Limb (tissue), 2 donors: Measurements from ENCODE around the gene SPIN2A.
A peak's percentile ranks its signal among the peaks of the same experiment; 100 is the strongest.
"Not testable (repeated sequence)": the region's sequence is repeated elsewhere in the genome, so short reads cannot be mapped to it uniquely, and the experiment has no call there.

Source experiments
- DNase-seq, 2 donors: peaks; one replicate each; pipeline ENCODE4 v3.0.0-alpha.2; 2016; ENCODE audit errors: extremely low spot score in 2 of 2

Gene SPIN2A

GRCh38 chrX:57137073-57137472 is at the start of gene SPIN2A:
TSS of gene SPIN2A (minus strand) at chrX:57137397. CDS start at chrX:57136597, 800 bp downstream.
- peak in 1 of 2 donors; percentile 41 for DNase-seq

- no peak for DNase-seq
Observed at GRCh38 chrX:57178605-57179004, 41.4 kb upstream of the SPIN2A start.

GRCh38 chrX:57177070-57177469 is 39.9 kb upstream of the SPIN2A start:
- no peak for DNase-seq

GRCh38 chrX:57172544-57172943 is 35.3 kb upstream of the SPIN2A start:
- no peak for DNase-seq

- DNase-seq = peak in 1 of 2 donors; percentile 24
Observed at GRCh38 chrX:57156397-57157049, 19.3 kb upstream of the SPIN2A start.

- no peak for DNase-seq
Observed at GRCh38 chrX:57155171-57155570, 18.0 kb upstream of the SPIN2A start.

- DNase-seq = not testable (repeated sequence)
Observed at GRCh38 chrX:57152222-57152621, 15.0 kb upstream of the SPIN2A start.

- no peak for DNase-seq
Observed at GRCh38 chrX:57138674-57139073, 1.5 kb upstream of the SPIN2A start.

- peak in 1 of 2 donors; percentile 68 for DNase-seq
Observed at GRCh38 chrX:57137501-57137900, 304 bp upstream of the SPIN2A start.

GRCh38 chrX:57136589-57136988 is 608 bp downstream of the SPIN2A start:
- not testable (repeated sequence) for DNase-seq

- DNase-seq = no peak
Observed at GRCh38 chrX:57135287-57135686, 1.9 kb downstream of the SPIN2A start.

- no peak for DNase-seq
Observed at GRCh38 chrX:57134702-57135101, 2.5 kb downstream of the SPIN2A start.

GRCh38 chrX:57133706-57134105 is 3.5 kb downstream of the SPIN2A start:
- no peak for DNase-seq

- DNase-seq = not testable (repeated sequence)
Observed at GRCh38 chrX:57133284-57133683, 3.9 kb downstream of the SPIN2A start.

- no peak for DNase-seq
Observed at GRCh38 chrX:57132046-57132445, 5.2 kb downstream of the SPIN2A start.

GRCh38 chrX:57121816-57122215 is 15.4 kb downstream of the SPIN2A start:
- DNase-seq = no peak

- peak; percentile 78 to 83 for DNase-seq
Observed at GRCh38 chrX:57121162-57121755, 15.9 kb downstream of the SPIN2A start, which contains the start of gene SPIN2B. TSS of gene SPIN2B (minus strand) at chrX:57121548.

- peak in 1 of 2 donors; percentile 40 for DNase-seq
Observed at GRCh38 chrX:57120619-57121161, 16.5 kb downstream of the SPIN2A start.

- DNase-seq = no peak
Observed at GRCh38 chrX:57119416-57119815, 17.8 kb downstream of the SPIN2A start.

- DNase-seq = not testable (repeated sequence)
Observed at GRCh38 chrX:57117566-57117965, 19.6 kb downstream of the SPIN2A start.

- DNase-seq = no peak
Observed at GRCh38 chrX:57104921-57105398, 32.2 kb downstream of the SPIN2A start.

GRCh38 chrX:57104406-57104805 is 32.8 kb downstream of the SPIN2A start:
- DNase-seq = no peak

GRCh38 chrX:57103489-57103888 is 33.7 kb downstream of the SPIN2A start:
- DNase-seq = no peak
